Thymus (tissue), 11 donors: ENCODE results near the gene INO80E. TPM values are rescaled to one million over a fixed set of nuclear protein-coding genes. Genes with fewer than 3 reads are reported as not detected.

Source experiments
- DNase-seq, 9 donors: peaks; one replicate each; pipeline ENCODE4 v3.0.0-alpha.2; 2013; ENCODE audit warnings: low spot score in 9 of 9, low read depth in 6 of 9, missing footprints in 1 of 9
- H3K27ac ChIP-seq, 2 donors: one replicate each; pipeline ENCODE4 v1.5.1; 2013; ENCODE audit warnings: control low read depth in 1 of 2, low read depth in 1 of 2, low read length in 1 of 2, mild to moderate bottlenecking in 1 of 2, moderate library complexity in 1 of 2
- H3K27me3 ChIP-seq, 2 donors: one replicate each; pipeline ENCODE4 v1.5.1; 2013; ENCODE audit warnings: low read length in 1 of 2; ENCODE audit not compliant: control insufficient read depth in 2 of 2, insufficient read depth in 1 of 2
- H3K36me3 ChIP-seq, 2 donors: one replicate each; pipeline ENCODE4 v1.5.1; 2013; ENCODE audit warnings: low read length in 1 of 2, mild to moderate bottlenecking in 1 of 2, moderate library complexity in 1 of 2; ENCODE audit not compliant: control insufficient read depth in 2 of 2, insufficient read depth in 2 of 2
- H3K4me1 ChIP-seq, 2 donors: one replicate each; pipeline ENCODE4 v1.5.1; 2013; ENCODE audit warnings: low read length in 2 of 2; ENCODE audit not compliant: control insufficient read depth in 2 of 2, insufficient read depth in 2 of 2
- H3K4me3 ChIP-seq, 2 donors: one replicate each; pipeline ENCODE4 v1.5.1; 2013; ENCODE audit warnings: low read length in 2 of 2, control low read depth in 1 of 2, mild to moderate bottlenecking in 1 of 2
- H3K9me3 ChIP-seq, 2 donors: one replicate each; pipeline ENCODE4 v1.5.1; 2013; ENCODE audit warnings: low read length in 1 of 2, mild to moderate bottlenecking in 1 of 2; ENCODE audit not compliant: control insufficient read depth in 2 of 2, insufficient read depth in 1 of 2
- WGBS: extraction: QIAGEN DNeasy Blood & Tissue Kit; methylation state at CpG from one replicate; pipeline ENCODE4 v1.1.7; 2013; 5-methylcytosine and 5-hydroxymethylcytosine counted together
- polyA plus RNA-seq: library from polyadenylated mRNA; stranded (reverse); fragments of 200-250 nt; gene quantifications from one replicate; pipeline ENCODE4 v1.2.3, GENCODE V29; 2013
- total RNA-seq: library from RNA; stranded (reverse); fragments of 120-200 nt; gene quantifications from one replicate; pipeline ENCODE4 v1.2.4, GENCODE V29; 2013
- donor health status: healthy.

The INO80E gene
- total and polyA plus RNA-seq, 2 donors, result 48.1 to 84.5 TPM

GRCh38 chr16:30022887-30023286 lies 26.8 kb downstream of the INO80E start, which contains the start of gene C16orf92:
C16orf92 (plus strand) TSS chr16:30023198; CDS start chr16:30023341, 143 bp downstream.
- H3K27ac ChIP-seq, result no peak within 1 kb of the TSS
- H3K4me3 ChIP-seq, result no peak within 1 kb of the TSS
- WGBS, result 94% methylated on average over 6 of the region's 6 CpGs
- peaks cover 0 to 12% of the 10 kb centered on the region in 2 donors for H3K4me1 ChIP-seq
- no peaks in the 10 kb centered on the region for H3K36me3 ChIP-seq
- no peak for DNase-seq
- H3K9me3 ChIP-seq, result peaks cover 0 to 7% of the 10 kb centered on the region in 2 donors
- H3K27me3 ChIP-seq, result peaks cover 2 to 72% of the 10 kb centered on the region in 2 donors

- Histone ChIP-seq H3K36me3 (no peaks in the 10 kb centered on the region), H3K27me3 (peaks cover 8 to 79% of the 10 kb centered on the region in 2 donors), H3K9me3 (peaks cover 0 to 9% of the 10 kb centered on the region in 2 donors), H3K4me3 (no peak overlapping the region), H3K4me1 (peaks cover 0 to 12% of the 10 kb centered on the region in 2 donors), H3K27ac (no peak overlapping the region)
- no peak for DNase-seq
- WGBS, result 92% methylated on average over 11 of the region's 11 CpGs
These were observed 27.5 kb downstream of the INO80E start for GRCh38 chr16:30023586-30023985.

GRCh38 chr16:30024451-30024850 lies 28.4 kb downstream of the INO80E start:
- Histone ChIP-seq H3K4me3 (no peak overlapping the region), H3K27me3 (peaks cover 17 to 86% of the 10 kb centered on the region in 2 donors), H3K27ac (no peak overlapping the region), H3K9me3 (peaks cover 0 to 9% of the 10 kb centered on the region in 2 donors), H3K4me1 (peaks cover 0 to 12% of the 10 kb centered on the region in 2 donors), H3K36me3 (no peaks in the 10 kb centered on the region)
- WGBS, result 90% methylated on average over 16 of the region's 16 CpGs
- DNase-seq, result no peak

GRCh38 chr16:30025156-30025555 lies 29.1 kb downstream of the INO80E start:
- Histone ChIP-seq H3K36me3 (no peaks in the 10 kb centered on the region), H3K4me1 (peaks cover 0 to 12% of the 10 kb centered on the region in 2 donors), H3K9me3 (peaks cover 0 to 13% of the 10 kb centered on the region in 2 donors), H3K27ac (no peak overlapping the region), H3K27me3 (peaks cover 23 to 87% of the 10 kb centered on the region in 2 donors), H3K4me3 (no peak overlapping the region)
- no peak for DNase-seq
- WGBS, result 79% methylated on average over 20 of the region's 20 CpGs

GRCh38 chr16:30025574-30025973 lies 29.5 kb downstream of the INO80E start:
- H3K9me3 ChIP-seq, result peaks cover 0 to 15% of the 10 kb centered on the region in 2 donors
- WGBS, result 80% methylated on average over 7 of the region's 7 CpGs
- H3K4me3 ChIP-seq, result no peak overlapping the region
- H3K27ac ChIP-seq, result no peak overlapping the region
- DNase-seq, result no peak
- no peaks in the 10 kb centered on the region for H3K36me3 ChIP-seq
- H3K4me1 ChIP-seq, result peaks cover 0 to 15% of the 10 kb centered on the region in 2 donors
- peaks cover 27 to 87% of the 10 kb centered on the region in 2 donors for H3K27me3 ChIP-seq

GRCh38 chr16:30026449-30026848 lies 30.4 kb downstream of the INO80E start:
- H3K27me3 ChIP-seq, result peaks cover 34 to 87% of the 10 kb centered on the region in 2 donors
- no peak overlapping the region for H3K4me3 ChIP-seq
- peaks cover 0 to under 1% of the 10 kb centered on the region in 2 donors for H3K36me3 ChIP-seq
- H3K9me3 ChIP-seq, result peaks cover 0 to 13% of the 10 kb centered on the region in 2 donors
- H3K4me1 ChIP-seq, result peaks cover 0 to 11% of the 10 kb centered on the region in 2 donors
- no peak for DNase-seq
- no peak overlapping the region for H3K27ac ChIP-seq
- WGBS, result 94% methylated on average over 18 of the region's 18 CpGs

- DNase-seq, result no peak
- H3K9me3 ChIP-seq, result peaks cover 0 to 10% of the 10 kb centered on the region in 2 donors
- WGBS, result 55% methylated on average over 13 of the region's 13 CpGs
- no peak overlapping the region for H3K4me3 ChIP-seq
- H3K36me3 ChIP-seq, result peaks cover 0 to 2% of the 10 kb centered on the region in 2 donors
- H3K27me3 ChIP-seq, result peaks cover 37 to 97% of the 10 kb centered on the region in 2 donors
- peaks cover 0 to 10% of the 10 kb centered on the region in 2 donors for H3K4me1 ChIP-seq
- no peak overlapping the region for H3K27ac ChIP-seq
These were observed 31.8 kb downstream of the INO80E start for GRCh38 chr16:30027588-30028437.

- peaks cover 0 to 10% of the 10 kb centered on the region in 2 donors for H3K9me3 ChIP-seq
- H3K4me1 ChIP-seq, result peaks cover 0 to 10% of the 10 kb centered on the region in 2 donors
- H3K27ac ChIP-seq, result no peak overlapping the region
- H3K36me3 ChIP-seq, result peaks cover 0 to 2% of the 10 kb centered on the region in 2 donors
- peaks cover 37 to 92% of the 10 kb centered on the region in 2 donors for H3K27me3 ChIP-seq
- DNase-seq, result no peak
- no peak overlapping the region for H3K4me3 ChIP-seq
- 21% methylated on average over 18 of the region's 18 CpGs for WGBS
These were observed 32.5 kb downstream of the INO80E start for GRCh38 chr16:30028438-30029076.
